ENCODE measurements around the gene DNASE1L3.
A peak's percentile ranks its signal among the peaks of the same experiment; 100 is the strongest.

The DNASE1L3 gene

GRCh38 chr3:58168498-58168897, 42.3 kb downstream of the DNASE1L3 start:
- DNase-seq (ENCODE audit: low spot score) = no peak
- no peak for TF ChIP-seq CTCF (IDR thresholded peaks at IDR 0.05; ENCODE audit: extremely low read depth, missing control alignments)

- DNase-seq (ENCODE audit: low spot score) = peak; percentile 81
- peak; percentile 94 for TF ChIP-seq CTCF (IDR thresholded peaks at IDR 0.05; ENCODE audit: extremely low read depth, missing control alignments)
Observed at GRCh38 chr3:58167431-58168351, 43.1 kb downstream of the DNASE1L3 start.

GRCh38 chr3:58164906-58165821, 45.6 kb downstream of the DNASE1L3 start:
- no peak for DNase-seq (ENCODE audit: low spot score)
- no peak for TF ChIP-seq CTCF (IDR thresholded peaks at IDR 0.05; ENCODE audit: extremely low read depth, missing control alignments)

GRCh38 chr3:58164199-58164879, 46.4 kb downstream of the DNASE1L3 start:
- no peak for TF ChIP-seq CTCF (IDR thresholded peaks at IDR 0.05; ENCODE audit: extremely low read depth, missing control alignments)
- DNase-seq (ENCODE audit: low spot score) = no peak

- TF ChIP-seq CTCF (IDR thresholded peaks at IDR 0.05; ENCODE audit: extremely low read depth, missing control alignments) = no peak
- DNase-seq (ENCODE audit: low spot score) = no peak
Observed at GRCh38 chr3:58163234-58163633, 47.5 kb downstream of the DNASE1L3 start.

- no peak for DNase-seq (ENCODE audit: low spot score)
- no peak for TF ChIP-seq CTCF (IDR thresholded peaks at IDR 0.05; ENCODE audit: extremely low read depth, missing control alignments)
Observed at GRCh38 chr3:58161435-58162398, 49.1 kb downstream of the DNASE1L3 start.

All from GM20000 (cell line).